Esophagus squamous epithelium (tissue), 4 donors: Measurements from ENCODE around the gene INPP5D.

Experiments
- POLR2A ChIP-seq, 4 donors: fragments of 450-650 bp; IDR thresholded peaks; one replicate each; pipeline ENCODE4 v1.6.1; 2017; ENCODE audit warnings: antibody characterized with exemption in 4 of 4, mild to moderate bottlenecking in 4 of 4, moderate library complexity in 3 of 4
- TF ChIP-seq, protein P1 (sequence below), 6 experiments: fragments of 450-650 bp in 4 of 6; fragments of 200-600 bp in 2 of 6; sonication (generic) in 2 of 6; IDR thresholded peaks; one replicate each; pipeline ENCODE4 v1.5.1; 2016 to 2019; ENCODE audit warnings: antibody characterized with exemption in 6 of 6, mild to moderate bottlenecking in 4 of 6, moderate library complexity in 4 of 6

DNA sequence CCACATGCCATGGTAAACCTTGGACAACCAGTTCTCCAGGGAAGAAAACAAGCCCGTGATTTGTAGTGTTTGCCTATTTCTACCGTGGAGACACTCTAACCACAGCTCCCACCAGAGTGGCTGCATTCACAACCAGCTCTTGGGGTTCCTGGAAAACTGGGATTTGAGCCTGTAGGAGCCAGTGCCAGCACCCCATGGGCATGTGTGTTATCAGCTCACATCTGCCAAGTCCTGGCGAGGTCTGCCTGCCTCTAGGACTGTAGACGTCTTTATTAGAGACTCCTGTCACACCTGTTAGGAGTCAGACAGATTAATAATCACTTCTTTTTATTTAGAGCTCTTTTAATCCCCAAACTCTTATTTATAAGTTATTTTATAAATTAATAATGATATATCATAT lies 41.0 kb downstream of the INPP5D start:
- TF ChIP-seq POLR2A (IDR thresholded peaks at IDR 0.05): no peak
- TF ChIP-seq, protein P1, sequence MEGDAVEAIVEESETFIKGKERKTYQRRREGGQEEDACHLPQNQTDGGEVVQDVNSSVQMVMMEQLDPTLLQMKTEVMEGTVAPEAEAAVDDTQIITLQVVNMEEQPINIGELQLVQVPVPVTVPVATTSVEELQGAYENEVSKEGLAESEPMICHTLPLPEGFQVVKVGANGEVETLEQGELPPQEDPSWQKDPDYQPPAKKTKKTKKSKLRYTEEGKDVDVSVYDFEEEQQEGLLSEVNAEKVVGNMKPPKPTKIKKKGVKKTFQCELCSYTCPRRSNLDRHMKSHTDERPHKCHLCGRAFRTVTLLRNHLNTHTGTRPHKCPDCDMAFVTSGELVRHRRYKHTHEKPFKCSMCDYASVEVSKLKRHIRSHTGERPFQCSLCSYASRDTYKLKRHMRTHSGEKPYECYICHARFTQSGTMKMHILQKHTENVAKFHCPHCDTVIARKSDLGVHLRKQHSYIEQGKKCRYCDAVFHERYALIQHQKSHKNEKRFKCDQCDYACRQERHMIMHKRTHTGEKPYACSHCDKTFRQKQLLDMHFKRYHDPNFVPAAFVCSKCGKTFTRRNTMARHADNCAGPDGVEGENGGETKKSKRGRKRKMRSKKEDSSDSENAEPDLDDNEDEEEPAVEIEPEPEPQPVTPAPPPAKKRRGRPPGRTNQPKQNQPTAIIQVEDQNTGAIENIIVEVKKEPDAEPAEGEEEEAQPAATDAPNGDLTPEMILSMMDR (IDR thresholded peaks at IDR 0.05): no peak
